Inflammatory macrophage treated with lipopolysaccharide for 1 hour (primary cell): Measurements from ENCODE around the gene TMEM101.
"Not testable (repeated sequence)": the region's sequence is repeated elsewhere in the genome, so short reads cannot be mapped to it uniquely, and the experiment has no call there.

Experiments used
- DNase-seq, 2 donors: peaks; one replicate each; pipeline ENCODE4 v3.0.0-alpha.2; 2020 to 2022

Gene TMEM101

DNA sequence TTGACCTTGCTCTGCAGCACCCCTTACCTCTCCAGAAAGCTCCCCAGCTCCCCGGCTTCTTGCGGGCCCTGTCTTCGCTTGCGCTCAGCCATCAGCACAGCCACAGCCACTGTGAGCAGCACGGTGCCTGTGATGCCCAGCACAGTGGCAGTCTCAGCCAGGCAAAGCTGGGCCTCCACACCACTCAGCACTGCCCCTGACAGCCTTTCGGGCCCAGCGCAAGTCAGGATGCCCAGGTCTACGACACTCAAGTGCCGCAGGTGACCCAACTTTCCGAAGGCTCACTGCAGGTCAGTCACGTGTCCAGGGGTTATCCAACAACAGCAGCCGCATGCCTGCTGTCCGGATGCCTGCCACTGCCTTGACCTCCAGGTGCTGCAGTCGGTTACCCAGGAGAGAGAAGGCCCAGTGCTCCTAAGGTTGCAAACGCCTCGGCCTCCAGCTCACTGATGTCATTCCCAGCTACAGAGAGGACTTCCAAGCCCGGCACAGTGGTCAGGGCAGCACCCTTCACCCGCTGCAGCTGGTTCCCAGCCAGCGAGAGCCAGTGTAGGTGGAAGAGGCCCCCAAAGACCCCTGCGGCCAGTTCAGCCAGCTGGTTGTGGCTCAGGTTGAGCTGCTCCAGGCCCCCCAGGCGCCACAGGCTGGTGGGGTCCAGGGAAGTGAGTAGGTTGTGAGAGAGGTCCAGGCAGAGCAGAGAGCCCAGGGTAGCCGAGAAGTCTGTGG, 8.9 kb upstream of the TMEM101 start:
- no peak for DNase-seq

DNA sequence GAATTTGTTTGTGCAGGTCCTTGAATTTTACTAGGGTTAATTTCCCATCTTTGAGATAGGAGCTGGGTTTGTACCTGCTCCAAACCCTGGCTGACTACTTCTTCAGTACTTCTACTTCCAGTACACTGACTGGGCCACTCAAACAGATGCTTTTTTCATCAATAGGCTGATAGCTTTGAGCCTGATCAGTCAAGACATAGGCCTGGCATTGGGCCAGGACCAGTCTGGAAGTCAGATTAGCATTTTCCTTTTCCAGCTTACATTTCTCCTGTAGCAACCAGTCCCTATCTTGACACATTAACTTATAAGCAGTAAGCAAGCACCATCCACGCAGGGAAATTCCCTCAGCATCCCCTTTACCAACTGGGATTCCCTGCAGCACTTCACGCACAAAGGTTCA, 7.5 kb upstream of the TMEM101 start:
- peak in 1 of 2 donors; percentile 37 for DNase-seq

DNA sequence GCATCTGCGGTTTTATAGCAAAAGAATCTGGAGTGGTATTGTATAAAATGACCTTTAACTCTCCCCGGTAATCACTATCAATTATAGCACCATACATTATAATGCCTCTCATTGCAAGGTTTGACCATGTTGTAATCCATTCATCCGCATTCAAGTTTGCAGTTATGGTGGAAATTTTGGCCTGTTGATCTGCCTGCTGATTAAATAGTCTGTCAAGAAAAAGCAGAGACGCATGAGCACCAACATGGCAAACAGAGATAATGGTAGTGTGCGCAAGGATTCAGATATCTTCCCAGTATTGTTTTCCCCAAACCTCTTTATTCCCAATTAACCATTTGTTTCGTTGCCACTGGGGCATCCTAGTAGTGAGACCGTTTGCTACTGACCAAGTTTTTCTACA, 6.5 kb upstream of the TMEM101 start:
- DNase-seq: not testable (repeated sequence)

DNA sequence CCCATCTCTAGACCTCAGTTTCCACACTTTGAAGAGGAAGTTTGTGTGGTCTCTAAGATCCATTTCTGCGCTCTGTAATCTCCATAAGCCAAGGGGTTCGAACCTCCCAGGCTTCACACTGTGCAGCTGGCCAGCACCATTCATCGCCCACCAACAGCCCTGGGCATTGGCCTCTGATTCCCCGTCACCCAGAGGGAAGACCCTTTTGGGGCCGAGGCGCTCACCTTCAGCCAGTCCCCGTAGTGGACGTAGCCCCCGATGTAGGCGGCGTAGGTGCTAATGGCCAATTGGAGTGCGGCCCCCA, 678 bp downstream of the TMEM101 start:
- no peak for DNase-seq

DNA sequence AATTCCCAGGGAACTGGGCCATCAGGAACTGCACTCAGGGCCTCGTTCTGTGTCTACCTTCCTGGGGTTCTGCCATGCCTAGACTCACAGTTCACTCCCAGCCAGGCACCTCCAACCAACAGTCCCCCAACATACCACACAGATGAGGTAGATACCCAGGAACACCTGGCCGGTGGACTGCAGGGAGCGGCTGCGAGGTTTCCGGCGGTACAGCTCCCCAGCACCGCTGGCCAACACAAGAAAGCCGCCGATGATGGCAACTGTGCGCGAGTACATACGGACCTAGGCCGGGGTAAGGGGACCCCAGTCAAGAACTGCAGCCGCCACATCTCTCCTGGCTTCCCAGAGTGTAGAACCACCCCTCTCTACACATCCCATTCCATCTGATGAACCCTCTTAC, 1.9 kb downstream of the TMEM101 start:
- no peak for DNase-seq

DNA sequence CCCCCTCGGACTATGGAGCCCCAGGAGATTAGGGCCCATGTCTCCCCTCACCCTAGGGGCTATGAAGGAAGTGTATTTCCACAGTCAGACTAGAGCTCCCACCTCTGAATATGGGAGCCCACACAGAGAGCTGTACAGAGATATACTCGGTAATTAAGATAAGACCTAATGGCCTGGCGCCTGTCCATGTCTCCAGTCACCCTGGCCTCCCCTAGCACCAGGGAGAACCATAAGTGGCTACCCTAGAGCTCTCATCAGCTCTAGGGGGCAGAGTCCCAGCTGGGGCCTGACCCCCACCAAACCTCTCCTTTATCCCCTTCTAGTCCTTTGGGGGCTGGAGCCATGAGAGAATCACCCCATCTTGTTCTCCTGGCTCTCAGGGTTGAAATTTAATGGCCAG, 2.4 kb downstream of the TMEM101 start:
- DNase-seq: no peak

DNA sequence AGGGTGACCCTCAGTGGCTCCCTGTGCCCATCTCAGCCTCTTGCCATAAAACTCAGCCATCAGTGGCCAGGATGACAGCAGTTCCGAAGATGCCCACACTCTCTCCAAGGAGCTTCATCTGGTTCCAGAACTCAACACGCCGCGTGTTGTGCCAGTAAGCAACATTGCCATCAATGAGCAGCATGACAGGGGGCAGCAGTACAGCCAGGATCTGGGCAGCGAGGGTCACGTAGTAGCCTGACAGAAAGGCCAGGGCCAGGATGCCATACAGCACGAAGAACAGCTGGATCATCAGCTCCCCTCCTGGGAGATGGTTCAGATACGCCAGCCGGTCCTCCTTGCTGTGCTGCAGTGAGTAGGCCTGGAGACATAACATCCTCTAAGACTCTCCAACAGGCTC, 2.9 kb downstream of the TMEM101 start:
- no peak for DNase-seq

DNA sequence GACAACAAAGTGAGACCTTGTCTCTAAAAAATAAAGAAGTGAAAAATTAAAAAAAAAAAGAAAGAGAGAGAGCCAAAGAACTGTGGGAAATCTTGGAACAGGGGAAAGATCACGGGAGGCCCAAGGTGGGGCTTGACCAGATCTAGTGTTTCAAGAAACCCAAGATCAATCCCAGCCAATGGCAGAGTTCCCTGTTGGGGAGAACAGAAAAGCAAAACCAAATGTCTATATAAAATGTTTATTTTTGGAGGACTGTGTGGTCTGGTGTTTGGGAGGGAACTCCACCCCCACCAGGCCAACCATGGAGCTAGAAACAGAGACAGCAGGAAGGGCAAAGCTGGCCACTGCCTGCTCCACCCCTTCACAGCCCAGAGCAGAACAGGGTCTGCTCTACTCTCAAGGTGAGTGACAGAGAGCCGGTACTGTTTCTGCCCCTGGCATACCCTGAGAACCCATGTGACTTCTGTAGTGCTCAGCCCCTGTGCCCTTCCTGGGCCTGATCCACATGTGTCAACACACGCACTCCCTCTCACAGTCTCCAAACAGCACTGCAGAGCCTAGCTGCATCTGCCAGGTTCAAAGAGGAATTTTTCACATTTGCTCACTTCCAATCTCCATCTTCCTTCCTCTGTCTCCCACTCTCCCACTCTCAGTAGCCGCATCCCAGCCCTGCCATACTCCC, 3.7 kb downstream of the TMEM101 start:
- DNase-seq: no peak

DNA sequence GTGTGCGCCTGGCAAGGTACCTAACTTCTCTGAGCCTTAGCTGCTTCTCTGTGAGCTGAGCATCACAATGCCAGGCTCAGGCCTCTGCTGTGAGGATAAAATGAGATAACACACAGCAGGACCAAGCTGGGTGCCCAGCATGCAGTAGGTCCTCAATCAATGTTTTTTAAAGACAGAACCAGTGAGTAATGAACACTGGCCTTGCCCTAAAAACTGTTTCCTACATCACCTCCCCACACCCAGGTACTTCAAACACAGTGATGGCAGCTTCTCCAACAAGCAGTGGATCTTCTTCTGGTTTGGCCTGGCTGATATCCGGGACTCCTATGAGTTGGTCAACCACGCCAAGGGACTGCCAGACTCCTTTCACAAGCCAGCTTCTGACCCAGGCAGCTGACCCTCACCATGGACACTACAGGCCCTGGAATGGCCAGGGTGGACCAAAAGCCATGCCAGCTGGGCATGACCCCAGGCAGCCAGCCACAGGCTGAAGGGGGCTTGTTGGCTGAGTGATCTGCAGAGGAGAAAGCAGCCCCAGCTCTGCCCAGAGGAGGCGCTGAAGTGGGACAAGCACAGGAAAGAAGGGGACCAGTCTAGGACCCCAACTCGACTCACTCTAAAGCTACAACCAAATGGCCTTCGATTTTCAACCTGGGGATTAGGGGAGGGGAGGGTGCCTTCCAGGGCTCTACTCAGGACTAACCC, 6.4 kb downstream of the TMEM101 start:
- DNase-seq: no peak

DNA sequence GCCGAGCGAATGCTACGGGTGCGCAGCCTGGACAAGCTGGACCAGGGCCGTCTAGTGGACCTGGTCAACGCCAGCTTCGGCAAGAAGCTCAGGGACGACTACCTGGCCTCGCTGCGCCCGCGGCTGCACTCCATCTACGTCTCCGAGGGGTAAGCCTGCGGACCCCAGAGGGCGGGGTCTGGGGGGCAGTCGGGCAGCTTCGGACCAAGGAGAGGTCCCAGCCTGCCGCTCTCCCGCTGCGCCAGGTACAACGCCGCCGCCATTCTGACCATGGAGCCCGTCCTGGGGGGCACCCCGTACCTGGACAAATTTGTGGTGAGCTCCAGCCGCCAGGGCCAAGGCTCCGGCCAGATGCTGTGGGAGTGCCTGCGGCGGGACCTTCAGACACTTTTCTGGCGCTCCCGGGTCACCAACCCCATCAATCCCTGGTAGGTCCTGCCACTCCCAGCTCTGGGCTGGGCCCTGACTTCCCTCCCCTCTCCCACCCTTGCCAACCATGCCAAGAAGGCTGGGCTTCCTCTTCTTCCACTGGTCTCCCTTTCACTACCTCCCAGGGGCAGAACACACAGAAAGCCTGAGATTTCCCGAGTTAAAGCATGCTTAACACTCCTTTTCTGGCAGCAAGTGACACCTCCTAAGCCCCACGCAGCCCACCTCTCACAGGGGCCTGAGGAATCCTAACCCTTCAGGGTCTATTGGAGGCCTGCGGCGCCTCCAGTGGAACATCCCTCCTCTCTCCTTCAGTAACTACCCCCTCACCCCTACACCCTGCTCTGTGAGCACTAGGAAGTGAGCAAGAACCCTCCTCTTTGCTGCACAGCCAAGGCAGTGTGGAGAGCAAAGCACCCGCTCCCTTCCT, 7.2 kb downstream of the TMEM101 start:
- DNase-seq: peak; percentile 27 to 43

DNA sequence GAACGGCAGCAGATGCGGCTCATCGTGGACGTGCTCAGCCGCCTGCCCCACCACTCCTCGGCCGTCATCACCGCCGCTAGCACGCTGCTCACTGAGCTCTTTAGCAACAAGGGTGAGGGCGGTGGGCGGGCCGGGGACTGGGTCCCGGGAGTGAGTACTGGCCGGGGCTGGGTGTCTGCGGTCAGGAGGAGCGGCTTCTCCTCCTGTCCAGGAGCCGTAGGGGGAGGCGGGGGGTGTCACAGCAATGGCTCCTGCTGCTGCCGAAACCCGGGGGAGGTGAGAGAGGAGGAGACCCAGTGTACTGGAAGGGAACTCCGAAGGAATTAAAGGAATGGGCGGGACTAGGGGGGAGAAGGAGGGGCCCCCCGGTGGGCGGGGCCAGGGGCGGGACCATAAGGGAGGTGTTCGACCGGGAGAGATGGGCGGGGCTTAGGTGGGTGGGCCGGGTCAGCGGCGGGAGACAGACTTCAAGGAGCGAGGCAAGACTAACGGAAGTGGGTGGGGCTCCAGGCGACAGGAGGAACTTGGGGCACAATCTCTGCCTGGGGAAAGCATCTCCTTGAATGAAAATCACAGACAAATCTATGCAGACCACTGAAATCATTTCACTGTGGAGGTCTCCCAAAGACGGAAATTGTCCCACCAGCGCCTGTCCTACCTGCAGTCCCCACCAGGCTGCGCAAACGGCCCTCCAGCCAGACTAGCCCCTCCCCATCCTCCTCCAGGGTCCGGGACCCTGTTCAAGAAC, 8.0 kb downstream of the TMEM101 start:
- peak; percentile 98 to 99 for DNase-seq

DNA sequence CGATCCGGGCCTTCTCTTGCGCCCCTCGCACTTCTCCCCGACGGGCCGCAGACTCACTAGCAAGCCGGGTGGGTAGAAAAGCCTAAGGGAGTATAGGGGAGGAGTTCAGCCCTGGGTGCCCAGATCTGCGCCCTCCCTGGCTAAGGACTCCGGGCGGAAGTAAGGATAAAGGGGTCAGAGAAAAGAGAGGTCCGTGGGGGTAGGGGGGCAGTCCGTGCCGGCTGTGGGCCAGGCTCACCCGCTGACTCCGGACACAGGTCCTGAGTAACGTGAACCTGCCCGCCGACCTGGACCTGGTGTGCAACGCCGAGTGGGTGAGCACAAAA, 8.5 kb downstream of the TMEM101 start:
- DNase-seq: no peak

DNA sequence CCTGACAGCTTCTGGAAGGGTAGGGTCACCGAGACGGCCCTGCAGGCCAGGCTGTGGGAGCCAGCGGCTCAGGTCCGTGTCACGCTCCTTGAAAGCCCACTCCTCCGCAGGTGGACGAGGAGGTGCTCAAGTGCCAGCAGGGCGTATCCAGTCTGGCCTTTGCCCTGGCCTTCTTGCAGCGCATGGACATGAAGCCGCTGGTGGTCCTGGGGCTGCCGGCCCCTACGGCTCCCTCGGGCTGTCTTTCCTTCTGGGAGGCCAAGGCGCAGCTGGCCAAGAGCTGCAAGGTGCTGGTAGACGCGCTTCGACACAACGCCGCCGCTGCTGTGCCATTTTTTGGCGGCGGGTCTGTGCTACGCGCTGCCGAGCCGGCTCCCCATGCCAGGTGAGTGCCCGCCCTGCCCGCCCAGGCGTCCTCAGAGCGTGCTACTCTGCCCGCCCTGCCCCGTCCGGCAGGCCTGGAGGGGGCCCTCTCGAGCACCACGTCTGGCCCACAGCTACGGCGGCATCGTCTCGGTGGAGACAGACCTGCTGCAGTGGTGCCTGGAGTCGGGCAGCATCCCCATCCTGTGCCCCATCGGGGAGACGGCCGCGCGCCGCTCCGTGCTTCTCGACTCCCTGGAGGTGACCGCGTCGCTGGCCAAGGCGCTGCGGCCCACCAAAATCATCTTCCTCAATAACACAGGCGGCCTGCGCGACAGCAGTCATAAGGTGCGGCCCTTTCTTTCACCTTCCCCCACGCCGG, 9.1 kb downstream of the TMEM101 start:
- DNase-seq: no peak

DNA sequence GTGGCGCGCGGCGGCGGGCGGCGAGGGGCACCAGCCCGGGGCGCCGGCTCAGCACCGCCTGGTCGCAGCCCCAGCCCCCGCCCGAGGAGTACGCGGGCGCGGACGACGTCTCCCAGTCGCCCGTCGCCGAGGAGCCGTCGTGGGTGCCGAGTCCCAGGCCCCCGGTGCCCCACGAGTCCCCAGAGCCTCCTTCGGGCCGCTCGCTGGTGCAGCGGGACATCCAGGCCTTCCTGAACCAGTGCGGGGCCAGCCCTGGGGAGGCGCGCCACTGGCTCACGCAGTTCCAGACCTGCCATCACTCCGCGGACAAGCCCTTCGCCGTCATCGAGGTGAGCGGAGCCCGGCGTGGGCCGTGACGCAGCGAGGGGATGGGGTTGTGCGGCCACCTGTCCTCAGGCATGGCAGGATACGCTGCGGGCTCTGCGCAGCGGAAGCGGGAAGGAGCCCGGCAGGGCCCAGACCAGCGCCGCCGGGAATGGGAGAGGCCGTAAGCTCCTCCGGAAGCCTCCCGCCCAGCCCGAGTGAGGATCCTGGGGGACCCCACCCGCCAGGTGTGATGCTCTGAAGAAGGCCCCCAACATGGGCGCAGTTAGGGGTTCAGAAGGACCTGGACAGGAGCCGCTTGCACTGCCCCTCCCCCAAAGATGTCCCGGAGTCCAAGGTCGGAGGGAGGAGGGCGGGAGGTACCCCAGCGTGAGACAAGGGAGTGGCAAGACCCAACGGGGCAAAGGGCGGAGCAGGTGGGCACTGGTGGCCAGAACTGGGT, 9.8 kb downstream of the TMEM101 start:
- DNase-seq: no peak

DNA sequence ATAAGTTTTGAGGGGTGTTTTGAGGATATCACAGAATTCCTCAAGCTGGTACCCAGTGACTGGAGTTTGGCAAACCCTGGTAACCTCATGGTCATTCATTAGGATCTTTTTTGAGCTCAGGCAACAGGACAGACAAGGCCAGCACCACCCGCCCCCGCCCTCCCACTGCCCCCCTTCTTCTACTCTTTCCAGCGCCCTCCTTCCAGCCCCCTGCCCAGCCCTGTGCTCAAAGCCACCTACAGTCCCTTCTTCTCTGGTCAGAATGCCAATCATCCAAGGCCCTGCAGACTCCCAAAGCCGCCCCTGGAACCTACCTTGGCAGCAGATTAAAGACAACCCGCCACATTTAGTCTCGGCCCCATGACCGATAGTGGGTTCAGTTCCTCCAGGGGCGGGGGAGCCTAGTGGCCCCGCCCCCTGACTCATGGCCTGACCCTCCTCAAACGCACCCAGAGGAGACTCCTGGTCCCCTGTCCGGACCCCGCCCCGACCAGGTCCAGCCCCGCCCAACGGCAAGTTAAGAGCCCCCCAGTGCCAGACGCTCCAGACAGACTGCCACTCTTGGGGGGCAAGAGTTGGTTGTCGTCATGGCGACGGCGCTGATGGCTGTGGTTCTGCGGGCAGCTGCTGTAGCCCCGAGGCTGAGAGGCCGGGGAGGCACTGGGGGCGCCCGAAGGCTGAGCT, 10.5 kb downstream of the TMEM101 start, which contains the start of gene NAGS:
Gene NAGS, plus strand, starts transcription at position 546 of the 684 bp plus-strand sequence. Its CDS starts 42 bp downstream, at position 588.
- DNase-seq: no peak

DNA sequence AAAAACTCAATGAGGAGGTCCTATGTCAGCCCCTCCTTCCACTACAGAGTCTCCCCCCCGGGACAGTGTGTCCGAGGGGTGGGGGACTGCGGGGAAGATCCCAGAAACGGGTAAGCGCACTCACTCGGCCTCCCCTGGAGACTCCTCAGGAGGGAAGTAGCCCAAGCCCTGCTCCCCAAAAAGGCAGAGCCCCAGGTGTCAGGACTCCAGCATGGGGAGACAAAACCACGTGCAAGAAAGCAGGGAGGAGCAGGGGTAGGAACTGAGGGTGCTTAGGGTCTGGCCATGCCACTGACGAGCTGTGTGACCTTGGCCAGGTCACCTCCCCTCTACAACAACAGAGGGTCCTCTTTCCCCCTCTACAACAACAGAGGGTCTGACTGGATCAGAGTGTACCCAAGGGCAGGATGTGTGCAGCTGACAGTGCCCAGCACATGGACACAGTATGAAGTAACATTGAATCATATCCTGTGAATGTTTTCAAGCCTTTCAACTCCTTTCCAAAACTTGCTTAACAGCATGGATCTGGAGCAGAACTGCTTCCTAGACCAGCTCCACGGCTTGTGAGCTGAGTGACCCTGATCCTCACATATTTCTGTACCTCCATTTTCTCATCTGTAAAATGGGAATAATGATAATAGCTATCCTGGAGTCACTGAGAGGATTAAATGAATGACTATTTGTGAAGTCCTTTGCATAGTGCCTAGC, 12.5 kb downstream of the TMEM101 start:
- no peak for DNase-seq

DNA sequence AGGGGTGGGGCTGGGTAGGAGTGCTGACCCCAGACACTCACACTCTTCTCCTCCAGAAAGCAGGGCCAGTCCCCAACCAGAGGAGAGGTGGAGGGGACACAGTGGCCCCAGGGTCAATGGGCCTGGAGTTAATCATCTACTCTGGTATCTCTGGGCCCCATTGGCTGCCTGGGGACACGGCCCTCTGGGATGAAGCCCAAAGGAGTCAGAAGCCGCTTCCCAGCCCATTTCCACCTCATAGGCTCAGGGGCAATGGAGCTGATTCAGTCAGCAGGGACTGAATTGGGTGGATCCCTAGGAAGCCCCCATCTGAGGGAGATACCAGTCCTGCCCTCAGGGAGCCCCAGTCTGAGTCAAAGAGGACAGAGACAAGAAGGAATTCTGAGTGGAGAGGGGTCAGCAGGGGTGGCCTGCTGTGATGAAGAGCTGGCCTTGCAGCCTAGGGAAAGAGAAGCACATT, 13.3 kb downstream of the TMEM101 start:
- no peak for DNase-seq

DNA sequence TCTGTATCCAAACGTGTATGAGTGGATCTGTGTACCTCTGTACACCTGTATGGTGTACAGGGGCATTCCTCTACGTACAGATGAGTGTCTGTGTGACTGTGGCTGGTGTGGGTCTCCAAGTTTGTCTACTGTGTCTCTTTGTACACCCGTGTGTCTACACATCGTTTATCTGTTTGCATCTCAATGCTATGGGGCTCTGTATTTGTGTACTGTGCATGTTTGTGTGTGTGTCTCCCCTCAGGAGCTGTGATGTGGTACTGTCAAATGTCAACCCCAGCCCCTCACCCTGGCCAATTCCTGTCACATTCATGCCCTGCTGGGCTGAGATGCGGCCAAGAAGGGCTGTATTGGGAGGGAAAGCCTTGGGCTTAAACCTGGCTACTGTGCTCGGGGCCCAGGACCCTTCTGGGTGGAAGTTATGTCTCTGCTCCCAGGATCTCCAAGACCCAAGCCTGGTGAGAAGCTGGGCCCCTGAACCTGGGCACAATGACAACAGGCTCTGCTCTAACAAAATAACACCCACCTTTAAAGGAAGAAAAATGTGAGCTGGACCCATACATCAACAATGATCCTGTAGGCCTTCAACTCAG, 13.8 kb downstream of the TMEM101 start:
- DNase-seq: no peak
